NCI-H1105 treated with DMSO at 0.1 percent for 48 hours (cell line): ENCODE data around the gene TPRKB.
A peak's percentile ranks its signal among the peaks of the same experiment; 100 is the strongest.
"Not testable (repeated sequence)": the region's sequence is repeated elsewhere in the genome, so short reads cannot be mapped to it uniquely, and the experiment has no call there.

Source experiments
- DNase-seq: peaks from one replicate; lab custom pipeline; 2025; lab: John Stamatoyannopoulos, UW

Gene TPRKB

DNA sequence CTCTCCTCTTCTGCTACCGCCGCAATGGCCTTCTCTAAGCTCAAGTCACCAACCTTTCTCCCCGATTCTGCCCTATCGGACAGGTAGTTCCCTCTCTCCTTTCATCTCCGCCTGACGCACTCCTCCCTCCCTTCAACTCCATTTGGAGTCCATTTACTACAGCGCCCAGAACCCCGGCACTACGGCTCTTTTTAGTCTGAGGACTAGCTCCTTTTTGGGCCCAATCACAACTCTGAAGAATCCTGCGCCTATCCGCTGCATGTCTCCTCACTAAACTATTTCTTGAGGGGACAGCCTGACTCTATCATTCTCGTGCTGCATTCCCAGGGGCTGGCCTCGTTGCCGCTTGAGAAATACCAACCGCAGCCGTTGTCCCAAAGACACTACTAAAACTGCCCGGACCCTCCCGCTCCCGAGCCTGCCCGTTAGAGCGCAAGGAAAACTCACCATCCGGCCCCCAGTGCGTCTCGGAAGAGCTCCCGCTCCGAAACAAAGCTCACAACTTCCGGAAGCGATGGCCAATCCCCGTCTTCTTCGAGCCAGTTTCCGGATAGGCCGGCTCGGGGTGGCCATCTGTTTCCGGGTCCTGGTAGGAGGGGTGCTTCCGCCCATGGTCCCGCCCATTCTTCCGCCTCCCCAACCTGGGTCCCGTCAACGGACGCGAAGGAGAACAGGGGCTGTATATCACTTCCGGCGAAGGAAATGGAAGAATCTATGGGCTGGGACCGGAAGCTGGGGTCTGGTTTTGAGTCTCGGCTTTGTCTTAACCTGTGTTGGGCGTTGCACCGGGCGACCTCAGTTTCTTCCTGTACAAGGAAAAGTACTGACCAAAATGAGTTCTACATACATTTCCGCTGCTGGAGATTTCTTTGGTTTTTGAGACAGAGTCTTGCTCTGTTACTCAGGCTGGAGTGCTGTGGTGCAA is at the start of gene TPRKB:
Gene TPRKB, minus strand, starts transcription at position 491 of the 925 bp plus-strand sequence. CDS start 2,776 bp downstream, outside the sequence.
- peak; percentile 94 for DNase-seq

DNA sequence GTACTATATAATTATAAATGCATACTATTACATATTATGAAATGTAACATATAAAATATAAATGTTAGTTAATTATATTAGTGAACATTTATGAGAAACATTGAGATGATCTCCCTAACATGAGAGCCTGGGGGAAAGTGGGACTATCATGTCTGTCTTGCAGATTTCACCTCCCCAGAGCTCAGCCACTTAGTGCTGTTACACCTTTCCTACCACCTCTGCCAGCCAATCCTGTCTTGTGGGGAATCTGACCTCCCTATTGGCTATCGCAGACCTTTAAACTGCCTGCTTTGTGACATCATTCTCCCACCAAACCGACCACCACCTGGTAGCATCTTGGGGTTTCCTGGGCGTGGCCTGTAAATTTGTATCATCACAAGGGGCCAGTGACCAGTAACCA is 46.7 kb upstream of the TPRKB start, which contains the start of gene C2orf78:
Gene C2orf78, plus strand, starts transcription at position 301 of the 400 bp plus-strand sequence. CDS start 127 bp downstream, outside the sequence.
- DNase-seq: not testable (repeated sequence)

DNA sequence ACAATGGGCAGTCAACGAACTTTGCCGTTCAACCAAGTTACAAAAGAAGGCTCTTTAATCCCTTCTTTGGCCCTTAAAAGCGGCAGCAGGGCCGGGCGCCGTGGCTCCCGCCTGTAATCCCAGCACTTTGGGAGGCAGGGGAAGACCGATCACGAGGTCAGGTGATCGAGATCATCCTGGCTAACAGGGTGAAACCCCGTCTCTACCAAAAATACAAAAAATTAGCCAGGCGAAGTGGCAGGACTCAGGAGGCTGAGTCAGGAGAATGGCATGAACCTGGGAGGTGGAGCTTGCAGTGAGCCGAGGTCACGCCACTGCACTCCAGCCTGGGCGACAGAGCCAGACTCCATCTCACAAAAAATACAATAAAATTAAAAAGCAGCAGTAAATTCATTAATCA is 46.3 kb upstream of the TPRKB start:
- not testable (repeated sequence) for DNase-seq

DNA sequence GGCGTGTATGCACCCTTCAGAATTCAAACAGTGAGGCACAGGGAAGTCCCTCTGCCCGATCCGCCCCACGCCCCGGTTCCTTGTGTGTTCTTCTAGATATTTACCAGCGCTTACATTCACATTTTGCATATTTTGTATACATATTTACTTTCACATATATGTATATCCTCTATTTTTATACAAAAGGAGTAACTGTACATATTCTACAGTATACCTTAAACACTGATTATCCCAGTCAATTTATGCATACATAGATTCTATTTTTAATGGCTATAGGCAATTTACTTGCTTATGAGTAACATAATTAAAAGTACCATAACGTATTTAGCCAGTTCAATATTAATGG is 43.1 kb upstream of the TPRKB start:
- DNase-seq: no peak

DNA sequence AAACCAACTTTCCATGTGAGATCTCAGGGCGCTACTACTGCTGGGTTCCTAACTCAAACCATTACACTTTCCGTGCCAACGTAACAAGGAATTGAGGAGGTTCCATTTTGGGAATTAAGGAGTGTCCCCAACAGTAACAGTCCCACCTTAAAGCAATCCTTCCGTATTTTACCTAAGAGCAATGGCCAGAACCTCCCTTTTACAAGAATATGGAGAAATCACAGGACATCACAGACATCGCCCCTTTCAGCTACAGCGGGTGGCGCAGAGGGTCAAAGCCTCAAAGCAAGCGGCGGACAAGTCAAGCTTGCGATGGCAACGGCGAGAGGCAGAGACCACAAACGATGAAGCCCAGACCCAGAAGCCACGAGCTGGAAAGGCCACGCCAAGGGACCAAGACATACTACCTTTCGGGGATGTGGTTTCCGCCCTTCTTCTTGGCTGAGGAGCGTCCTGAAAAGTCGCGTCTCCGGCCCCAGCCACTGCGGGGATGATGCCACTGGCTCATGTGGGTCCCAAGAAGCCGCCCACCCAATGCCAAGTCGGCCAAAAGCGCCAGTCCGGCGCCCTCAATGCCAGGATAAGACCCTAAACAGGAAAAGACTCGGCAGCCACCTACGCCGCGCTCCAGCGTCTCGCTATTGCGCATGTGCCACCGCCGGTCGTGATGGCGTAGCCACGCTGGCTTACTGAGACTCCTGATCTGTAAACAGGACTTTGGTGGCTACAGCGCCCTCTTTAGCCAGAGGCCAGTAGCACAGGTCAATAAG is 42.5 kb upstream of the TPRKB start, which contains the start of gene DUSP11:
Gene DUSP11, minus strand, starts transcription at position 637 of the 770 bp plus-strand sequence. Its CDS starts 129 bp downstream, at position 508.
- peak; percentile 87 for DNase-seq

DNA sequence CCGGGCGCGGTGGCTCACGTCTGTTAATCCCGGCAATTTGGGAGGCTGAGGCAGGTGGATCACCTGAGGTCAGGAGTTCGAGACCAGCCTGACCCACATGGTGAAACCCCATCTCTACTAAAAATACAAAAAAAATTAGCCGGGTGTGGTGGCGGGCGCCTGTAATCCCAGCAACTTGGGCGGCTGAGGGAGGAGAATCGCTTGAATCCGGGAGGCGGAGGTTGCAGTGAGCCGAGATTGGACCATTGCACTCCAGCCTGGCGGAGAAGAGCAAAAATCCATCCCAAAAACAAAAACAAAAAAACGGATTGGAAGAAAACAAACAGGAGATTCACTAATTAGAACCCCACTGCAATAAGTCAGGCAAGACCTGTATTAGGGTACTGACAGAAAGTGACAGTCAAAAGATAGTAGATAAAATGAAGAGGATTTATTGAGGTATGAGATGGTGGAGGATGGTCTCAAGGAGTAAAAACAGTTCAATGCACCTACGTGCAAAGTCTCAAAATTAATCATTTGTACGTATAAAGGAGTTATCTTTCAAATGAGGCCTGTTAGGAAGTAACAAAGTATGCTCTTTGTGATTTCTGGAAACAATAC is 41.8 kb upstream of the TPRKB start:
- DNase-seq: not testable (repeated sequence)

DNA sequence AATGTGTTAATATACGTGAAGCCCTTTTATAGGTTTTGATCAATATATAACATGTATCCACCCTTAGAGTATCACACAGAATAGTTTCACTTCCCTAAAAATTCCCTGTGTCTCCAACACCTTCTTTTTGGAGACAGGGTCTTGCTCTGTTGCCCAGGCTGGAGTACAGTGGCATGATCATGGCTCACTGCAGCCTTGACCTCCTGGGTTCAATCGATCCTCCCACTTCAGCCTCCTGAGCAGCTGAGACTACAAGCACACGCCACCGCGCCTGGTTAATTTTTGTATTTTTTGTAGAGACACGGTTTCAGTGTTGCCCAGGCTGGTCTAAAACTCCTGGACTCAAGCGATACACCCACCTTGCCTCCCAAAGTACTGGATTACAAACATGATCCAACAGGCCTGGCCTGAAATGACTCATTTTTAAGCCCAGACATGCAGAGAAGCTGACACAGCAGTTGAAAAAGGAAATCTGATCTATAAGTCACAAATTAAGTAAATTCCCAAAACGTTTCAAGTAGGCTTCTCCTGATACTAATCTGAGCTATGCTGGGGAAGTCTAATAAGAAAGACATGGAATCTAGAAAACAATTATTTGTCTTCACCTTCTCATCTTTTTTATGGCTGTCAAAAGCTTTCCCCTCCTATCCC is 39.8 kb upstream of the TPRKB start:
- no peak for DNase-seq

DNA sequence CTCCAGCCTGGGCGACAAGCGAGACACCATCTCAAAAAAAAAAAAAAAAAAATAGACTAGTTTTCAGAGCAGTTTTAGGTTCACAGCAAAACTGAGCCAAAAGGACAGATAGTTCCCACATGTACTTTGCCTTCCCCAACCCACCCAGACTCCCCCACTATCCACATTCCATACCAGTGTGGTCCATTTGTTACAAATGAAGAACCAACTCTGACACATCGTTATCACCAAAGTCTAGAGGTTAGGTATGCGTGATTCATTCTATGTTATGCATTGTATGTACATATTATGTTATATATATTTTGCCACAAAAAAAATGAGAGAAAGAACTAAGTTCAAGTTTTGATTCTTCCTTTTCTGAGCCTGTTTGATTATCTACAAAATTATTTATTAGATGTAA is 39.2 kb upstream of the TPRKB start:
- no peak for DNase-seq

DNA sequence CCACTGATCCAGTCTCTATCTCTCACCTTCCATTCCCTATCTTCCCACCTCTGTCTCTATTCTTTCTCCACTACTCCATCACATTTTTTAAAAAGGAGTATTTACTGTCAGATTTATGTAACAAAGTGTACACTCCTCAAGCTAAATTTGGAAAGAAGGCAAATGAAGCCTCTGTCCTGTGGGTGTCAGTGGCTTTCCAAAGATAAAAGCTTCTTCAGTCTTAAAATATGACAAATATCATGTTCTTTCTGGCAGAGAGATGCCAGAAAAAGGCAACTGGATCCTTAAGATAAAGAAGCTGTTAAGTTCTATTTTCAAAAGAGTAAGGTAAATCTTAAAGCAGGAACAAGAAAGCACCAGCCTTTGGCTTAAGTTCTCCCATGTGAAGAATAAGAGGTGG is 35.7 kb upstream of the TPRKB start:
- DNase-seq: no peak

DNA sequence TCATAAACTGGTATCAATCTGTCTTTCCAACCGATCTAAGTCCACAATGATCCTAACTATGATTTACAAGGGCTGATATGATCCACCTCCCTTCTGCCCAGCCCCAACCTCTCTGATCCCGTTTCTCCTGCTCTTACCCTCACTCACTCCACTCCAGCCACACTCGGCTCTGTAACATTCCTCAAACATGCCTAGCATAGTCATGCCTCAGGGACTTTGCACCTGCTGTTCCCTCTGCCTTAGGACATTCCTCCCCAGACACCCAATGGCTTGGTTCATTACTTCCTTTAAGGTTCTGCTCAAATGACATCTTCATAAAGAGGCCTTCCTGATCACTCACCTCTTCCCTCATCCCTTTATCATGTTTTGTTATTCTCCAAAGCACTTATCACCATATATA is 33.6 kb upstream of the TPRKB start:
- no peak for DNase-seq

DNA sequence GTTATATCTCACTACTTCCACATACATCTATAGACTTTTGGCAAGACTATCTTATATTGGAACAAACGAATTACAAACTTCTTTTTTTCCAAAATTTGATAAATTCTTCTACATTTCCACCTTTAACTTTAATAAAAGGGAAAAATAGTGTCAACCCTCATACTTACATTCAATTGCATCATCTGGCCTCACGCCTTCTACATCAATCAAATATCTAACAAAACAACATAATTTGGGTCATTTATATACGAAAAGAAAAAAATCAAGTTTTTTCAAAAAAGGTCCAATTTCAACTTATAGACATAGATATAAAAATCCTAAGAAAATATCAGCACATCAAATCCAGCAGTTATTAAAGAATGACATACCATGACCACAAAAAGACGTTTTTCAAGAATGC is 29.8 kb upstream of the TPRKB start:
- DNase-seq: no peak

DNA sequence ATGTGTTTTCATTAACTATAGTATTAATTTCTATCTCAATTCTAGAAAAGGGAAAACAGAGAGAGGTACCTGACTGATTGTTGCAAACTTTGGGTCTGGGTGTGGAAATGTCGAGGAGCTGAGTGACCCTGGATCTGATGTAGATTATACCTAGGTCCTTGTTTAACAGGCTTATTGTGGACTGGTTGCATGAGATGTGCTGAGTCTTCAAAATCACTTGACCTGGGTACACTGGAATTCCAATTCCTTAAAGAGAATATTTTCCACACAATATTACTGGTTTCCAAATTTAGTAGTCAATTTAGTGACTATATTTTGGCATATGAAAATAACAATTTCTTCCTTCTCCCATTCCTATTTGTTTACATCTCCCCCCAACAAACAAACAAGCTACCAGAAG is 29.2 kb upstream of the TPRKB start:
- no peak for DNase-seq

DNA sequence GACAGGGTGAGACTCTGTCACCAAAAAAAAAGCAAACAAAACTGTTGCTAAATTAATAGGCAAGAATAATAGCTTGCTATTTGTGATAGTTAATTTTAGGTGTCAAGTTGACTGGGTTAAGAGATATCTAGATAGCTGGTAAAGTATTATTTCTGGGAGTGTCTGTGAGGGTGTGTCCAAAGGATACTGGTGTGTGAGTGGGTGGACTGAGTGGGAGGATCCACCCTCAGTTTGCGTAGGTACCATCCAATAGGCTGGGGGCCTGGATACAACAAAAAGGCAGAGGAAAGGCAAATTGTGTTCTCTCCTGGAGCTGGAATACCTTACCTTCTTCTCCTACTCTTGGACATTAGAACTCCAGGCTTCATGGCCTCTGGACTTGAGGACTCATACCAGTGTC is 27.8 kb upstream of the TPRKB start:
- no peak for DNase-seq

DNA sequence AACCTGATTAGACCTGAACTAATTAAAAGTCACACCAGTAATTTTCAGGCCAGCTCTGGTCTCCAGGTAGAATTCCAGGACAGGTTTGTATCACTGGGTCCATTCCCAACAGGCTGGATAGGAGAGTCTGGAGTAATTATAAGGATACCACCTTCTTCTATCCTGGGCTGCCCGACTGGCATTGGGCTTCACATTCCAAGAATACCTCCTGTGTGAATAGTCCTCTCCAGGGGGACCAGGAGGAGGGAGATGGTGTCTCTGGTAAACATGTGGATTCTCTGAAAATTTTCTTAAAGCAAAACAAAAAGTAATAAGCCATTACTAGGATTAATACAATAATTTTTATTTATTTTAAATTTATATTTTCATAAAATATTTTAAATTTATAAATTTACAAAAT is 25.4 kb upstream of the TPRKB start:
- no peak for DNase-seq

DNA sequence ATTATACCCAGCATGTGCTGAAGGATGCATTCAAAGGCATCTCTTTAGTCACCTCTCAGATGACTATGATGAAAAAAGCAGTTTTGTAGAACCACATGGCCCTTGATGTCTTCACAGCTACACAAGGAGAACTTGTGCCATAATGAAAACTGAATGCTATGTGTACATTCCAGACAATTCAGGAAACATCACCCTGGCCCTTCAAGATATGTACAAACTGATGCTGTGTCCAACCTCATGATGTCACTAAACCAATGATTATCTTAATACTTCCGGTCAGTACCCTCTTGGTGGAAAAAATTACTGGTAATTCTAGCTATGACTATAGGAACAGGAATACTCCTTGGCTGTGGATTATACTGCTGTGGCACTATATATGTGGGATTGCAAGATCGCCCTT is 22.8 kb upstream of the TPRKB start:
- DNase-seq: no peak

DNA sequence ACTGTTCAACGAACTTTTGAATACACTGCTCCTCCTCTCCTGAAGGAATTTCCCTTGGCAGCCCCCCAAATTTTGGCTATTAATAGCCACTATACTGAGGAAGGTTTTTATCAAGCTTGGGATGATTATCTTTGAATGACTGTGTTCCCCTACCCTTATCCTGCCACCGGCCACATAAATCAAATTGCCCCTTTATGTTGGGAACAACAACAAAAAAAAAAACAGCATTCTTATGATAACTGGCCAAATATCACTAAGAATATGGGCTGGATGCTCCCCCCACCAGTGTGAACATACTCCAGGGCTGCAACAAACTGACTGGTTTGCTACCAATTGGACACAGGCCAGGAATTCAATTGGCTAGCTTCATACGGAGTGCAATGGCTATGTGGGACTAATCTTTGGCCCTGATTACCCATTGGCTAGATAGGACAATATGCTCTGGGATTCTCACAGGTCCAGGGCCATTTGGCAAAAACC is 22.2 kb upstream of the TPRKB start:
- no peak for DNase-seq

DNA sequence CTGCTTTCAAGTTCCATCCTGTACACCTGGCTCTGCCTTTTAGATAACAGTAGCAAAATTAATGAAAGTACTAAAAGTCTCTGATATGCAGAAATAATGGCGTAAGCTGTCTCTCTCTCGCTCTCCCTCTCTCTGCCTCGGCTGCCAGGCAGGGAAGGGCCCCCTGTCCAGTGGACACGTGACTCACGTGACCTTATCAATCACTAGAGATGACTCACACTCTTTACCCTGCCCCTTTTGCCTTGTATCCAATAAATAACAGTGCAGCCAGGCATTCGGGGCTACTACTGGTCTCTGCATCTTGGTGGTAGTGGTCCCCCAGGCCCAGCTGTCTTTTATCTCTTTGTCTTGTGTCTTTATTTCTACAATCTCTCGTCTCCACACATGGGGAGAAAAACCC is 17.2 kb upstream of the TPRKB start:
- not testable (repeated sequence) for DNase-seq

DNA sequence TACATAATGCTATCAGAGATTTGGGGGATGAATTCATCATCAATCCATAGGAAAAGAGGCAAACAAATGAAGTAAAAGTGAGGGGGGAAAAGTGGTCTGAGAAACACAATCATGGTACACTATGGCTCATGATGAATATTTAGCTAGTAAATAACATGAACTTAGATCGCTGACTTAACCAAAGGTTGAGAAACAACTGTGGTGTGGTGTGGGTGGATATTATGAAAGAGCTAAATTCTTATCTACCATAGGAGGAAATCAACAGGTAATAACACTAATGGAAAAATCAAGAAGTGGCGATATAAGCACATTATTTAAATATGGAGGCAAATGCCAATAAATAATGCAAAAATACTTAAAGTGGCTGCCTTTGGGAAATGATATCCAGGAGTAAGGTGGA is 12.2 kb upstream of the TPRKB start:
- DNase-seq: no peak

DNA sequence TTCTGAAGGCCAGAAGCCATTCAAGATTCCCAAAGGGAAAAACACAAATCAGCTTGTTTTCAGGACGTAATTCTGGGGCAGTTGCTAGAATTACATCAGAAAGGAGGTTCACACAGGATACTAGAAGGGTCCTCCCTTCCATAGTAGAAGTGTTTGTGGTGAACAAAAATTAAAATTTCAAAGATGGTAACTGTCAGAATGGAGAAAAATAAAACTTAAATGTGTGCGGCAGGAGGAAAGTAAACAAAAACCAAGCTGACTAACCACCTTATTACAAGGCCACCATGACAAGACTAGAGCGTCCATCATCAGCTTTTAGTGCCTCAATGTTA is 9.7 kb upstream of the TPRKB start:
- DNase-seq: no peak

DNA sequence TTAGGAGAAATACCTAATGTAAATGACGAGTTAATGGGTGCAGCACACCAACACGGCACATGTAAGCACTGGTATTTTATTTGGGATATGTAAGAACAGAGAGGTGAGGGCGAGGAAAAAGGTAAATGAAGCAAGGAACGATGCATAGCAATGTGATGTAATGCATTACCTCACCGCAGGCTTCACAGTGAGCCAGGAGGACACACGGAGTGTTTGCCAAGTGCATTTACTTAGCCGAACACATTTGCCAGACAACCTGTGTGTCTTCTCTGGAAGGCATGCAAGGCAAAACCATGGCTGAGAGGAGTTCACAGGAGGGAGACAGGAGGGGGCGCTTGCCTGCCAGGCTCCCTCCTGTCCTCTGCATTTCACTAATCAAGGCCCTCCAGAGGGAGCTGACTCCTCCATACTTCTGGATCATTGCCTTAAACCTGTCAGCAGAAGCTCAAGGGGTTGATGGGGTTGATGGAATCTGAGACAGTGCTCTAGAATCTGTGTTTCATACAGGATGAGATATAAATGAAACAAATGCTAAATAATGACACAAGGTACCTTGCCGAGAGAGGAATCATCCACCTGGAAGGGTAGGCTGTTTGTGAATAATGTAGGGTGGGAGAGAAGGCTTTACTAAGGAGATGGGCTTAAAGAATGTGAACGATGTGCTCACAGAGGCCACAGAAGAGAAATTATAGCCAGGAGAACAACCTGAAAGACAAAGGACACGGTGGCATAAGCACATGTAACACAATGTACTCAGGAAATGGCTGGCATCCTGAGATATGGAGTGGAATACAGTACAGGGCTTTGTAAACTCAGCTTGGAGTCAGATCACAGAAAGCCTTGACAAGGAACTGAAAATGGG is 9.1 kb upstream of the TPRKB start:
- no peak for DNase-seq

DNA sequence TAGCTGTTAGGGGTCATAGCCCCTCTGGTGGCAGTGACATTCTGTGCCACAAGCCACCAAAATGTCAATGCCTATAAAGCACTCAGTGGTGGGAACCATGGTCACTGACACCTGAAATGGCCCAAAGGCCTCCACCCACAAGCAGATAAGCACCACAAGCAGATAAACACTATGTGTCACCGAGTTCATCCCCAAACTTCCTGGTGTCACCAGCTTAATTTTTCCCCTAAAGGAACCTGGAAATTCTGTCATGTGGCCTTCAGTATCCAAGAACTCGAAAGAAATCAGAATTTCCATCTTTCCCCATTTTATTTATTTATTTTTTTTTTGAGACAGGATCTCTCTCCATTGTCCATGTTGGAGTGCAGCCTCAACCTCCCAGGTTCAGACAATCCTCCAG is 3.6 kb upstream of the TPRKB start:
- no peak for DNase-seq
